CD4-positive, alpha-beta T cell treated with Interleukin-15 for 1 hour (primary cell): ENCODE data around the gene FOXP1.

Experiments used
- DNase-seq: peaks from one replicate; pipeline ENCODE4 v3.0.0-alpha.2; 2020

The FOXP1 gene

DNA sequence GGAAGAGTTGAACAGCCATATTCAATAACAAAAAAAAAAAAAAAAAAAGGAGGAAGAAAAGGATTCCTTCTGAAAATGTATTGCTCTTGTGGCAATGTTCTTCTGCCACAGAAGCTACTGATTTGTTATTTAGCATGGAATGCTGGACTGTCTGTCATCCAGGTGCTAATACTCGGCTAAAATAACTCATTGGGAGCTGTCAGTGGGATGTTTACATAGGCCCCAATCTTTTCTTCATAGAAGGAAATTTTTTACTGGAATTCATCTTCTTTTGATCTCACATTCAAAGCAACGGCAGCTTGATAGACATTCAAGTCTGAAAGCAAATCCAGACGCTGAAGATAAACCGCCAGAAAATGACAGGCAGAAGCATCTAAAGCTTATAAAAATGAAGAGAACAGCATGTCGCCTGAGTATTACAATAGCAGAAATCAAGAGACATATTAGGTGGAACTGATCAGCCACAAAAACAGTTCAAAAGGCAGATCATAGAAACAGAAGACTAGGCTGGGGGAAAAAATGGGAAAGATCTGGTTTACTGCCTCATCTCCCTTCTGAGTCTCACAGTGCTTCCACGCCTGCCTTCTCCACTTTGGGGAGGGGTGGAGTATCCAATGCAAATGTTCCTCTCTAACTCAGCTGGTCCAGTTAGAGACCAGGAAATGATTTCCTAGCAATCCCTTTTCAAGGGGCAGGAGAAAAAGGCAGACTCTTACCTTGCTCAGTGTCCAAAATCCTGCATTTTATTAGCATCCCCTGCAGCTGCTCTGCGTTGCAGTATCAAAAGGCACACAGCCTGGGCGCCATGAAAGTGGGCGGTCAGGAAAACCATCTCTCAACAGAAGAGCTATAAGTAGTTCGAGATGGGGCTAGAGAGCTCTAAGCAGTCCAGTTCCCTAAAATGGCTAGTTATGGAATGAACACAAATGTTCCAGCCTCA is 451.9 kb downstream of the FOXP1 start:
- no peak for DNase-seq

DNA sequence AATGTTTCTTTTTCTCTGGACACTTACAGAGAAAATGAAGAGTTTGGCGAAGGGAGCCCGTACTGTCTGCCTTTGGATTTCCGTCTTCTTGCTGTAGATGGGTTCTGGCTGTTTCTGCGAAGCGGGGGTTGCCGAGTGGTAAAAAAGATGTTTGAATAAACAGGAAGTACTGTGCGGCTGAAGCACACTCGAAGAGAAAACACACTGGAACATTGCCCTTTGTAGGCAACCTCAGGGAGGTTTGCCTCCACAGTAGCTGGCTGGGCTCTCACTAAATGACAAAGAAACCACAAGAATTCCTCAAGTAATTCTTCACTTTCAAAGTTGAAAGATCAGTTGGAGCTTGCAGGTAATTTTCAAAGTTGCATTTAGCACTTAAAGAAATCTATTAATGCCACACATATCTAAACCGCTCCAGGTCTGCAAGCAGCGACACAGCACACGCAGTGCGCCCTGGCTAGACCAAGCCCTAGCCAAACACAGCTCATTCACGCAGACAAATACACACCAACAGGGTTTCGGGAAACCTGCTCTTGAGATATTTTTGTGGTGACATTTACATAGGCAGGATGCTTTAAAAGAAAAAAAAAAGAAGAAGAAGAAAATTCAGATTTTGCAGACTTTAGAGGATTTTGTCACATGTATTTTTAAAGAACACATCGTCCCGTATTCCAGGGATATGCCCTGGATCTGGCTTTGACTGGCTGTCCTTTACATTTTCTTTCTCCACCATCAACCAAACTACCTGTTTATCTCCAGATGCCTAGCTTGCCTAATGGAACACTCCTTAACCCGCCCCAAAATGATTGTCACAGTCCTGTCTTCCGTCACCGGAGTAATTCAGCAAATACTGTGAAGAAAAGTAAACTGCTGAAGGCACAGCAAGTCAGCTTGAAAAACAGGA is 452.8 kb downstream of the FOXP1 start:
- peak; percentile 81 for DNase-seq

DNA sequence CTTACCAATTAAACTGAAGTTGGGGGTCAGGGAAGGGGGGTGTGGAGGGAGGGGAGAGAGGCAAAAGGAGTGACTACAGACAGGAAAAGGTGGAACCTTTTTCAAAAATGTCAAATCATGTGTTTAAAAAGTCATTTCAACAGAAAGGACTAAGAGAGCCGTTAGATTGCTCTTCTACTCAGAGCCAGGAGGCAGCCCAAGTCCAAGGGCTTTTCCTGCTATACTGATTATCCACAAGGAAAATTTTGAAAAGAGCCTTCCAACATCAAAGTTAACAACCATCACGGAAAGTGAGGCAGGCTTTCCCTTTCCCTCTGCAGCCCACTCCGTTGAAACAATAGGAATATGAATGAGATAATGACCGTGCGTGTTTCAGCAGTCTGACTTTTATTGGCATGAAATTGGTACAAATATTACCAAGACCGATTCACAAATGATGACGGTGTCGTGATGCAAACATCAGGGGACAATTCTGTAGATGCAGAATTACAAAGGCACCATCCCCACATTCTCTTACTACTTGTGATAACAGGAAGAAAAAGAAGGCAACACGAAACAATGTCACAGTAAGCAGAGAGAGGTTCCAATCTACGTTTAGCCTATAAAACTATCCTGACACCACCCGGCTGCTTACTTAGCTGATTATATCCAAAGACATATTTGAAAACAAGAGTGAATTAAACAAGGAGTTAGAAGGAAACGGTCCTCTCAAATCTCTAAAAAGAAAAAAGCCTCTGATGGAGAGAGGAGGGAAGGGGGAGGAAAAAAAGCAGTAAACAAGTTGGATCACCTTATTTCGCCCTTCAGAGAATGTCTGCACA is 453.7 kb downstream of the FOXP1 start:
- no peak for DNase-seq

DNA sequence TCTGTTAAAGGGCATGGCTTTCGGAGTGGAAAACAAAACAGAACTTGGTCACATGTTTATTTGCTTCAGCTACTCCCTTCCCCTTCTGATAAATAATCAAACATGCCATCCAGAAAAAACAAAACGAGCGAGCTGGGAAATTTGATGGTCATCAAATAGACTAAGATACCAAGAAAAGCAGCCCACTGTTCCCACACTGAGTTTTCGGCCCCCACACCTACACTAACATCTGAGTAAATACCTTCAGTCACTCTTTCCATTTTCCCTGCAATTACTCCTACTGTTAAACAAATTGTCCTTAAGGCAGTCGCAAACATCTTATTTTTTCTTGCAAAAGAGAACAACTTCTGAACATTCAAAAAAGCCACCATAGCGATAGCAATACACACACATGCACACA is 454.6 kb downstream of the FOXP1 start:
- DNase-seq = no peak

DNA sequence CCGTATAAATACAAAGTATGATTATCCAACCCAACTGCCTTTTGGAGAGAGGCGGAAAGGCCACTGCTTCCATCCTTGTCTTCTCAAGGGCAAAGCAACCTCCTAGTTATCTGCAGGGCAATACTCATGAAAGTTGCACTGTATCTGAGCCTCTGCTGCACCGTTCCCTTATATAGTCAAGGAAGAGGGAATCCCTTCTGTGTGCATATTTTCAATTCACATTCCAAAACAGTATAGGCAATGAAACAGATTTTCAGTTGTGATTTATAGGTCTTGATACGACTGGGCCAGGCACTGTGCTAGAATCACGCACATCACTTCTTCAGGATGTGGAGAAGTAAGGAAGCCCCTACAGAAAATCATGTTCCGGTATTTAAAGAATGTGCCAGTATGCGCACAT is 455.7 kb downstream of the FOXP1 start:
- no peak for DNase-seq

DNA sequence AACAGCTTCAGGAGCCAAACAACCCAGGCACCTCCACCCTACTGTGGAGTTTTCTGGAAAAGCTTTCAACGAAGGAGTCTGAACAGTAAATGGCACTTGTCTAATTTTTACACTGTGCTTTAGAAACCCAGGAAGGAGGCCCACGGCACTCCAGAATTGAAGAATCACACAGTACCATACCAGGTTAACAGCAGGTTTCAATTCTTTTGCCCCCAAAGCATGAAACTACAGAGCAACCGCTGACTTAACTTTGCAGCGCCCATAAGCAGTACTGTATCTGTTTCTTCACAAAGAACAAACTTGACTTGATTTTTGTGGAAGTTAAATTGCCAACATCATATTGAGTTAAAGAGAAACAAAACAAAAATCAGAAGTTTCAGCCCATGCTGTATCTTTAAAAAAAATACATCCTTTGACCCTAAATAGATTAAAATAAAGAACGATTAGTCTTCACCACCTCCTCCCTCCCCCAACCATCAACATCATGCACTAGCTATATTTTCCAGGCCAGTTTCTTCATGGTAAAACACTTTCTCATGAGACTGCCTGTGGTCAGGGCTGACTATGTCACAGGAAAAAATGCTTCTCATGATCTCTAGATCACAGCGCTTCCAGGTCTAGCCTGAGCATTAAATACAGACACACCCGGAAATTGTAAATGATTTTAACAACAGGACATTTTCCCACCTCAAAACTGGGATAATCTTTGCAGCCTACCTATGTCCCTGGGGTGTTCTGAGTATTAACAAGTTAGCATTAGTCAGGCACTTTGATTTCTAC is 456.3 kb downstream of the FOXP1 start:
- DNase-seq = peak; percentile 31

DNA sequence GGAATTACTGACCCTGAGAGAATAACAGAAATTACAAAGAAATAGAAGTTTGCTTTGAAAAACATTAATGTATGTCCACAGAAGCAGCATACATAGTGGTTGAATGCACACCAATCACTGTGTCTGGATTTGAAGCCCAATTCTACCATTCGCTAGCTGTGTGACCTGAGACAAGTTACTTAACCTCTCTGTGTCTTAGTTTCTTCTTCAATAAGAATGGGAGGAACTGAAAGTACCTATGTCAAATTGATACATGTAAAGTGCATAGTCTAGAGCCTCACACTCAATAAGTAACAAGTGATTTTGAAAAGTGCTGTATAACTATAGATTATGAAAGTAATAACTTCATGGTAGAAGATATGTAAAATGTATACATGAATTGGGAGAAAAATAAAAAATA is 457.8 kb downstream of the FOXP1 start:
- no peak for DNase-seq

DNA sequence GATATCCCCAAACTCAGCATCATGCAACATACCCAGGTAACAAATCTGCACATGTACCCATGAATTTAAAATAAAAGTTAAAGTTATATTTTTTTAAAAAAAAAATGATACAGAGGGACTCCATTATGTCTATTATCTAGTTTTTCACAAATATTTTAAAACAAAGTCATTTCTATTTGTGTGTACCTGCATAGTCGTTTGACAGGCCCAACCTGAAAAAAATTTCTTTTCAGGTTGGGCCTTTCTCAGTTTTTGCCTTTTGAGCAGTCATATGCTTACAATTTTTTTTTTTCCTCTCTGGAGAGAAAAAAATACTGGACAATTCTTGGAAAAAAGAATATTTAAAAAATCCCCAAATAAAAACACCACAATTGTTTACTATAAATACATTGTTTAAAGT is 459.5 kb downstream of the FOXP1 start:
- no peak for DNase-seq

DNA sequence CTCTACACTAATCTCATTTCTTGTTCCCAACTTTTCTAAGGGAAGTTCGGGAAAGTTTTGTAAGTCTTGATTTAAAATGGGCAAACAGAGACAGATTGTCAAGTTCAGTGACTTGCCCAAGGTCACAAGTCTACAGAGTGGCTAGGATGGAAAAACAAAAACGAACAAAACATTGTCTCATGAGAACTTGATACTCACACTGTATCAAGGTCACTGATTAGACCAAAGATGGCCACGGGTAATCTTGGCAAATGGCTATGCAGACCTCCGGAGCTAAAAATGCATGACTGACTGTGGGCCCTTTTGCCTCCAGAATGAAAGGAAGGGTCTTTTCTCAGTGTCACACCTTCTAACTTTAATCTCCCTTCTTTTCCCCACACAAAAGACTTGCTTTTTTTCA is 460.9 kb downstream of the FOXP1 start:
- no peak for DNase-seq

DNA sequence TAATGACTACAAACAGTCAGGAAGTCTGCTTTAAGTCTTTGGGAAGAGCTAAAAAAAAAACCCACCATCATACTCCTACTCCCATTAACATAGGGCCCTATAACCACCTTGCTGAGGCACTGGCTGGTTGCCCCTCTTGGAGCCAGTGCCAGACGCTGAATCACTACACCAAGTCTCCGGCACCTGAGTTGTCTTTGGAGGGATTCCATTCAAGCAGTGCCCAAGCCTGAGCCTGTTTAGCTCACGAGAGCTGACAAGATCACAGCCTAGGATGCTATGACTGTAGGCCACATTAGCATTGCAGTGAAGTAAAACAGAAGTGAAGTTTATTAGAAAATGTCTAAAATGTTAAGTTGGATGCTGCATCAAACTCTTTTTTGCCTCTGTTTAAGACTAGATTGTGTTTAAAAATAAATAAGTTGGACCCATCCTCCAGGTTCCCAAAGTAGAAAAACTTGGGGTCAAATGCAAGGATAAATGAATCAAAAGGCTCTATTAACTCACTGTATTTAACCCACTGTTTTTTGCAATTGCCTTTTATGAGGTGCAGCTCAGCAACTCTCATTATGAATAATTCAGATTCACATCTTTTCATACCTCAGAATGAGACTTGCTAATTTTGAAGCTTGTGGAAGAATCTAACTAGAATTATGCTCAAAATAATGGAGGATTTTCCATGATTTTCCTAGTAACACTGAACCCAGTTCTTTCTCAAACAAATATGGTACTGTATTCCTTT is 461.9 kb downstream of the FOXP1 start:
- DNase-seq = no peak

DNA sequence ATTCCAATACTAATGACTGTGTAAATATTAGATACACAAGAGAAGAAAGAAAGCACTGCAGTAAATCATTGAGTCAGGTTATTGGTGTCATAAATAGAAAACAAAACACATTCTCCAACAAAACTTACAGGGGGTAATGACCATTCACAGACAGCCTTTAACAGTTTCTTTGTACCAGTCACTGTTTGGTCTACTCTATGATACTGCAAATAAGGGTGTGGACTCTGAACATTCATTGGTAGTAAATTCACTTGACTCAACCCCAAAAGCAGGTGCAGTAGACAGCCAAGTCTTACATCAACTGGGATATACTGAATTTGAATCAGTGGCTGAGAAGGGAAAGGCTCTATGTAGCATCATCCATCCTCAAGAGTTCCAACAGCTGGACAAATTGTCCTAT is 463.5 kb downstream of the FOXP1 start:
- no peak for DNase-seq

DNA sequence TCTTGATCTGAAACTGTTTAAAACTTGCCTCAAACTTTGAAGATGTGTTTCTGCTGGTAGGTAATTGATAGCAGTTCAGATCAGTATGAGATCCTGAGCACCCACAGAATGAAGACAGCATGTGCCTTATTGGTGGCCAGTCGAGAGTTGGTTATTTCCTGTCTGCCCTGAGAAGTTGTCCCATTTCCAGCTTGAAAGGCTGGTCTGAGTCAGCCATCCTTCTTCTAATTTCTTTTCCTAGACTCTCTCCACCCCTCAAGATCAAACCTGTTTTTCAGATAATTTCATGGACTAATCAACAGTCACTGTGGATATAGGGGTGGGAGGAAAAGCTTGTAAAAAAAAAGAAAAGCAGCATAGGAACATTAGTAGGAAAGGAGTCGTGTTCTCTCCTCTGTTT is 464.4 kb downstream of the FOXP1 start:
- no peak for DNase-seq

DNA sequence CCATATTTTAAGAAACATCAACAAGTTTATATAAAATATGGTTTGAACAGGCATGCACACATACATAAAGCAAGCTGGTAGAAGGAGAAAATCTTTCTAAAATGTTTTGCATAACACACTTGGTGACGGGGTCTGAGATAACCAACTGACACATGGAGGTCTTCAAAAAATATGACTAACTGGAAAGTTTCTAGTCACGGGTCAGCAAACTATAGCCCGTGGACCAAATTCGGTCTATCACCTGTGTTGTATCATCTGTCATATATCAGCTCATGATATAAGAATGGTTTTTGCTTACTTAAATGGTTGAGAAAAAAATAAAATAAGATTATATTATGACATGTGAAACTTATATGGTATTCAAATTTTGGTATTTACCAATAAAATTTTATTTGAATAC is 465.1 kb downstream of the FOXP1 start:
- DNase-seq = no peak

DNA sequence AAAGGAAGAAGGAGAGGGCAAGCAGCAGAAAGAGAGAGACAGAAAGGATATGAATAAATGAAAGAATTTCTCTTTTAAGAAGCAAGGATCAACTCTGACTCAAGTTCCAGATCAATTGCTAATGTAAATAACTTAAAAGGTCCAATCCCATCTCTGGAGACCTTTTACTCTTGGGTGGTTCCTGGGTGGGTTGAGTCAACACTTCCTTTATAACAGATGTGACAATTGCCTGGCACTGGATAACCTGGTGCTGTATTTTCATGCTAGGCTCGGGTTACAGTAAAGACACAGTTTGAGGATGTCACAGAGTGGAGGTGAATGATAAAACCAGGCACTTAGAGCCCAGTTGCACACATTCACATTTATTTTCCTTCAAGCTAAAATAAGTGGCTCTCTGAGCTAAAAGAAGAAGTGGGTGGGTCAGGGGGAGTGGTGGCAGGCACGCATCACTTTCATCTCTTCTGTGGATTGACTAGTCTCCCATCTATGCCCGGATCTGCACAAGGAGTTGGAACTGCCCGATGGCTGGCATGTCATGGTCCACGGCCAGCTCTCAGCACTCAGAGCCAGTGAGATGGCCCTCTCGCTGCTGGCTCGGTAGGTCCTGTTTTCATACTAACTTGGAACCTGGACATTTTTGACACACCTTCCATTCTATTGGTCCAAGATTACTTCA is 465.8 kb downstream of the FOXP1 start:
- no peak for DNase-seq

DNA sequence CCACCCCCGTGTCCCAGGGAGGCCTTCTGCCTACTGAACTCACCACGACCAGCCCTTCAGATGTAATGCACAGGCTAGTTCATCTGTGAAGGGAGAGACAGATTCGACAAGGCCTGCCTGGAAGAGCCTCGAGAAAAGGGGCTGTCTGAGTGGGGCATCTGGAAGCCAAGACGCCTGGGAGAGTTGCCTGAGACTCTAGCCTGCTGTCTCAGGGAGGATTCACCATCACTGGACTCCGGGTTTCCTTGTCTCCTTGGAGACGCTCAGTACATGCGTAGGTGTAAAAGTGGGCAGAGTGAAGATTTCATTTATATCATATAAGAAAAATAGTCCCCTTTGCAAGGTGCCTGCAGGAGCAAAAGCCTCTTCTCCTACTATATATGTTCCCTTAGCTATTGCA is 468.9 kb downstream of the FOXP1 start:
- no peak for DNase-seq

DNA sequence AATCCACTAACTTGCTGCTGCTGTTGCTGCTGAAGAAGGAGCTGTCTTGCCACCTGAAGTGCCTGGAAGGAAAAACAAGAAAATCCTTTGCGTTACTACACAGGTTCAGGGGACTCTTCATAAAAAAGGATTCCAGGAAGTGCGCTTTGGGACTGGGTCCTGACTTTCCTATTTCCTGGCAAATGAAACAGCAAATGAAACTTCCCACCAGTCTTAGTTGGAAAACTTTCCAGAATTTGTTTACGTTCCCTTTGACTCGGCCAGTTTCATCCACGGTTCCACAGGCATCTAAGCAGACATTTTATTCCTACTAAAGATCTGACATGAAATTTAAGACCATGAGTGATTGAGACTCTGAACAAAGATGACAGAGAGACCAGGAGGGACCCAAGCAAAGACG is 471.0 kb downstream of the FOXP1 start:
- no peak for DNase-seq

DNA sequence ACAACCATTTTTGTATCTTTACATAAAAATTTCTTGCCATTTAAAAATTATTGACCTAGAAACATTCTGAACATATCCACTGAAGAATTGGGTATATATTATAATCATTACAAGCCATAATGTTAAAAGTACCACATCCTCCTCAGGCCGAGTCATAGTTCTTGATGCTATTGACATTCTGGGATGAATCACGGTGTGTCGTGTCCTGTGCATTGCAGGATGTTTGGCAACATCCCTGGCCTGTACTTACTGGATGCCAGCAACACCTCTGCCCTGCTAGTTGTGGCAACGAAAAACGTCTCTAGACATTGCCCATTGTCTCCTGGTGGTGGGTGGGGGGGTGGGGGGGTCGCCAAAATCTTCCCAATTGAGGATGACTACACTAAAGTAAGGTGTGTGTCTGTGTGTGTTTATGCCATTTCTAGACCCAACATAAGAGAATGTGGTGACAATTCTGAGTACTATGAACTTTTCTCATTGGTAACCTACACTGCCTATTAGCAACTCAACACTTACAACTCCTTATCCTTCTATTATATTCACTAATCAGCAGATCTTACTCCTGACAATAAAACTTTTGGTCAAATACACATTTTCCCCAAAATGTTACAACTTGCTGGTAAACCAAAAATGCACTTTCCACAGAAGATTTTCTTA is 471.6 kb downstream of the FOXP1 start:
- no peak for DNase-seq

DNA sequence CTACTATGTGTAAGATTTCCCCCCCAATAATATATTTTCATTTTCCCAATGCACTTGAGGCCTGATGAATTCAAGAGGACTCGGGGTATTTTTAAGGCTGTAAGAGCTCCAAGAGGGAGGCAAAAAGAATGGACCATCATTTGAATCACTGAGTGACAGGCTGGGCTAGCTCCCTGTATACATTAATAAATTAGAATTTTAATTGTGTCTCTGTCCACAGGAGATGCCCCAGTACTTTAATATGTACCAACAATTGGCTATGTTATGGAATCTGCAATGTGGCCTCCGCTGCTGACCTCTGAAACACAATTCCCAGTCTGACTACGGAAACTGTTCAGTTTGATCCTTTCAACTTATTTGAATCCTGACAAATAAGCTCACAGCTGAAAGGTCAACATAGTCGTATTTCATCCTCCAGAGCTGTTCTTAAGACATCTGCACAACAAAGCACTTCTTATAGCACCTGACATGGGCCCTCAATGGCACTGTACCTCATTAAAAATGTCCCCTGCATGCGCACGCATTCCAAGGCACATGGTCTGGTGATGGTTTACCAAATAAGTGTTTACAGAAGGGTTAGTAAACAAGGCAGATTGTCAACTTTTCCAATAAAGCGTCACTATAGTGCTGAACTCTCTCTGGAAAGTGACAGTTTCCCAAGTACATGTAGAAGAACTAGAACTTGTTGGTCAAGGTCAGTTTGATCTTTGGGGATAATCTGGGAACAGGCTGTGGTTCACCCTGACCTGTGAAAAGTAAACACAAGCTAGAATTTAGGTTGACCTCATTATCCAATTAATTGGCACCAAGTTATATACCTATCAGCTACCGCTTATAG is 472.9 kb downstream of the FOXP1 start:
- DNase-seq = no peak

DNA sequence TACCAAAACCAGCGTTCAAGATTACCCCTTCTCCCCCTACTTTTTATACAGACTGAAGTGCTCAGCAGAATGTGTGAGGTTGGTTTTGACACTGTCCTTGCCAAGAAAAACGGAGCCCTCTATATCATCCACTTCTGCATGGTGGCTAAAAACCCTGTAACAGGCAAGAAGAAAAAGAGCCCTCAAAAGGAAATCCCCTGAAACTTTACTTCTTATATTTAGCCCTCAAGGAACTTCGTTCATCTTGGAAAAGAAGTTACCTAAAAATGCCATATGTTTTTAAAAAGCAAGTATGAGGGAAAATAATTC is 473.6 kb downstream of the FOXP1 start:
- DNase-seq = no peak
